ENCODE measurements around the gene MIGA1.

- no peak for TF ChIP-seq SIN3A (IDR thresholded peaks at IDR 0.05; ENCODE audit: borderline replicate concordance, low read depth, low read length)
- no peak for TF ChIP-seq CHD2 (IDR thresholded peaks at IDR 0.05; ENCODE audit: low read depth, low read length)
- TF ChIP-seq, protein P1, sequence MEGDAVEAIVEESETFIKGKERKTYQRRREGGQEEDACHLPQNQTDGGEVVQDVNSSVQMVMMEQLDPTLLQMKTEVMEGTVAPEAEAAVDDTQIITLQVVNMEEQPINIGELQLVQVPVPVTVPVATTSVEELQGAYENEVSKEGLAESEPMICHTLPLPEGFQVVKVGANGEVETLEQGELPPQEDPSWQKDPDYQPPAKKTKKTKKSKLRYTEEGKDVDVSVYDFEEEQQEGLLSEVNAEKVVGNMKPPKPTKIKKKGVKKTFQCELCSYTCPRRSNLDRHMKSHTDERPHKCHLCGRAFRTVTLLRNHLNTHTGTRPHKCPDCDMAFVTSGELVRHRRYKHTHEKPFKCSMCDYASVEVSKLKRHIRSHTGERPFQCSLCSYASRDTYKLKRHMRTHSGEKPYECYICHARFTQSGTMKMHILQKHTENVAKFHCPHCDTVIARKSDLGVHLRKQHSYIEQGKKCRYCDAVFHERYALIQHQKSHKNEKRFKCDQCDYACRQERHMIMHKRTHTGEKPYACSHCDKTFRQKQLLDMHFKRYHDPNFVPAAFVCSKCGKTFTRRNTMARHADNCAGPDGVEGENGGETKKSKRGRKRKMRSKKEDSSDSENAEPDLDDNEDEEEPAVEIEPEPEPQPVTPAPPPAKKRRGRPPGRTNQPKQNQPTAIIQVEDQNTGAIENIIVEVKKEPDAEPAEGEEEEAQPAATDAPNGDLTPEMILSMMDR (CRISPR knock-in tag; IDR thresholded peaks at IDR 0.05), result no peak
- TF ChIP-seq BHLHE40 (IDR thresholded peaks at IDR 0.05; ENCODE audit: low read length), result no peak
- no peak for TF ChIP-seq MBD4 (IDR thresholded peaks at IDR 0.05; ENCODE audit: borderline replicate concordance, low read length)
- no peak for TF ChIP-seq ZNF460 (CRISPR knock-in tag; IDR thresholded peaks at IDR 0.05; ENCODE audit: borderline replicate concordance)
- no peak for TF ChIP-seq TEAD3 (CRISPR knock-in tag; optimal IDR thresholded peaks at IDR 0.05; ENCODE audit: borderline replicate concordance)
- no peak for TF ChIP-seq ZNF564 (CRISPR knock-in tag; IDR thresholded peaks at IDR 0.05)
These were observed 44.6 kb downstream of the MIGA1 start for GRCh38 chr1:77824079-77824478.

Data from HepG2 (cell line).